Tibial nerve (tissue), 4 donors: Measurements from ENCODE around the gene TNFAIP2.

Experiments used
- EP300 ChIP-seq, 2 donors: sonication (generic); formaldehyde crosslinking; IDR thresholded peaks; one replicate each; pipeline ENCODE4 v1.6.1; 2017; ENCODE audit warnings: antibody characterized with exemption in 2 of 2, mild to moderate bottlenecking in 1 of 2
- POLR2A ChIP-seq, 2 donors: fragments of 450-650 bp; IDR thresholded peaks; one replicate each; pipeline ENCODE4 v1.6.1; 2017; ENCODE audit warnings: antibody characterized with exemption in 2 of 2, mild to moderate bottlenecking in 2 of 2, moderate library complexity in 2 of 2
- TF ChIP-seq, protein P1 (sequence below), 5 experiments: fragments of 200-600 bp in 3 of 5; fragments of 450-650 bp in 2 of 5; sonication (generic) in 3 of 5; IDR thresholded peaks; one replicate each; pipeline ENCODE4 v1.5.1; 2016 to 2019; ENCODE audit warnings: antibody characterized with exemption in 5 of 5, mild to moderate bottlenecking in 3 of 5, moderate library complexity in 2 of 5

- TF ChIP-seq, protein P1, sequence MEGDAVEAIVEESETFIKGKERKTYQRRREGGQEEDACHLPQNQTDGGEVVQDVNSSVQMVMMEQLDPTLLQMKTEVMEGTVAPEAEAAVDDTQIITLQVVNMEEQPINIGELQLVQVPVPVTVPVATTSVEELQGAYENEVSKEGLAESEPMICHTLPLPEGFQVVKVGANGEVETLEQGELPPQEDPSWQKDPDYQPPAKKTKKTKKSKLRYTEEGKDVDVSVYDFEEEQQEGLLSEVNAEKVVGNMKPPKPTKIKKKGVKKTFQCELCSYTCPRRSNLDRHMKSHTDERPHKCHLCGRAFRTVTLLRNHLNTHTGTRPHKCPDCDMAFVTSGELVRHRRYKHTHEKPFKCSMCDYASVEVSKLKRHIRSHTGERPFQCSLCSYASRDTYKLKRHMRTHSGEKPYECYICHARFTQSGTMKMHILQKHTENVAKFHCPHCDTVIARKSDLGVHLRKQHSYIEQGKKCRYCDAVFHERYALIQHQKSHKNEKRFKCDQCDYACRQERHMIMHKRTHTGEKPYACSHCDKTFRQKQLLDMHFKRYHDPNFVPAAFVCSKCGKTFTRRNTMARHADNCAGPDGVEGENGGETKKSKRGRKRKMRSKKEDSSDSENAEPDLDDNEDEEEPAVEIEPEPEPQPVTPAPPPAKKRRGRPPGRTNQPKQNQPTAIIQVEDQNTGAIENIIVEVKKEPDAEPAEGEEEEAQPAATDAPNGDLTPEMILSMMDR (IDR thresholded peaks at IDR 0.05) = no peak
- TF ChIP-seq POLR2A (IDR thresholded peaks at IDR 0.05) (no peak), EP300 (IDR thresholded peaks at IDR 0.05) (no peak)
Observed at GRCh38 chr14:103107941-103108748, 15.1 kb upstream of the TNFAIP2 start.
